GM12801 (cell line): ENCODE measurements around the gene SCAMP2.

ENCODE experiments used
- TF ChIP-seq, protein P1 (sequence below): IDR thresholded peaks from one replicate; pipeline ENCODE4 v1.5.1; 2011; ENCODE audit warnings: control low read depth; ENCODE audit not compliant: insufficient read length; ENCODE audit errors: extremely low read depth

The SCAMP2 gene

DNA sequence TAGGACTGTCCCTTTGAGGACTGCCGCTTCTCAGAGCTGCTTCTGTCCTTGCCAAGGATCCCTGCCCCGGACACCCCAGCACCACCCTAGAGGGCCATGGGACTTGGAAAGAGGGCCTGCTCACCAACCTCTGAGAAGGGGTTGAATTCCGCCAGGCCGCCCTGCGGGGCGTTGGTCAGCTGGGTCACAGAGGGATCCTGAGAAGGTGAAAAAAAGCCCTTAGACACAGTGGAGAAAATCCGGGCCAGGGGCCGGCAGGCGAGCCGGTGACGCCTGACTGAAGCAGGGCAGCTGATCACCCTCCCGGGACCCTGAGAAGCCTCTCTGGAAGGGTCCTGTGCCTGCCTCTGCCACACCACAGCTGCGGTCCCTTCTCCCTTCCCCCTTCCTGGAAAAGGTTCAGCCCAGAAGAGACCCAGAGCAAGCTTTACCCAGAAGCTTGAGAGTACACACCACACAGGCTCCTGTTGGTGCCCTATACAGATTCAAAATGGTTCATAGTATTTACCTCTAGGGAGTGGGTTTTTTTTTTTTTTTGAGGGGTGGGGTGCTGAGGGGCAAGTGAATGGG lies 18.6 kb downstream of the SCAMP2 start:
- TF ChIP-seq, protein P1, sequence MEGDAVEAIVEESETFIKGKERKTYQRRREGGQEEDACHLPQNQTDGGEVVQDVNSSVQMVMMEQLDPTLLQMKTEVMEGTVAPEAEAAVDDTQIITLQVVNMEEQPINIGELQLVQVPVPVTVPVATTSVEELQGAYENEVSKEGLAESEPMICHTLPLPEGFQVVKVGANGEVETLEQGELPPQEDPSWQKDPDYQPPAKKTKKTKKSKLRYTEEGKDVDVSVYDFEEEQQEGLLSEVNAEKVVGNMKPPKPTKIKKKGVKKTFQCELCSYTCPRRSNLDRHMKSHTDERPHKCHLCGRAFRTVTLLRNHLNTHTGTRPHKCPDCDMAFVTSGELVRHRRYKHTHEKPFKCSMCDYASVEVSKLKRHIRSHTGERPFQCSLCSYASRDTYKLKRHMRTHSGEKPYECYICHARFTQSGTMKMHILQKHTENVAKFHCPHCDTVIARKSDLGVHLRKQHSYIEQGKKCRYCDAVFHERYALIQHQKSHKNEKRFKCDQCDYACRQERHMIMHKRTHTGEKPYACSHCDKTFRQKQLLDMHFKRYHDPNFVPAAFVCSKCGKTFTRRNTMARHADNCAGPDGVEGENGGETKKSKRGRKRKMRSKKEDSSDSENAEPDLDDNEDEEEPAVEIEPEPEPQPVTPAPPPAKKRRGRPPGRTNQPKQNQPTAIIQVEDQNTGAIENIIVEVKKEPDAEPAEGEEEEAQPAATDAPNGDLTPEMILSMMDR: no peak

DNA sequence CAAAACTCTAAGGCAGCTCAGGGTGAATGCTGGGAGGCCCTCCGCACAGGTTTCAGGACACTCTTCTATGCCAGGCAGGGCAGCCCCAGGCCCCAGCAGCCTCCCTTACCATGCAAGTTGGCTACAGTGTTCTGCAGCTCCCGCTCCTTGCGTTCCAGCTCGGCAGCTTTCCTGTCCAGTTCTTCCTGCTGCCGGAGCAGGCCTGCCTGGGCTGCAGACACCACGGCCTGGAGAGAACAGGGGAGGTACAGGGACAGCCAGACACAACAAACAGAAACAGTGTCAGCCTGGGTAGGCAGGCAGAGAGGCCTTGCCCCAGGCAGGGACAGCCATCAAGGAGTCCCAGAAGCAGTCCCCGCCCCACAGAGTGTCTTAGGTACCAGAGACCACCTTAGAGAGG lies 21.2 kb downstream of the SCAMP2 start:
- TF ChIP-seq, protein P1: no peak

DNA sequence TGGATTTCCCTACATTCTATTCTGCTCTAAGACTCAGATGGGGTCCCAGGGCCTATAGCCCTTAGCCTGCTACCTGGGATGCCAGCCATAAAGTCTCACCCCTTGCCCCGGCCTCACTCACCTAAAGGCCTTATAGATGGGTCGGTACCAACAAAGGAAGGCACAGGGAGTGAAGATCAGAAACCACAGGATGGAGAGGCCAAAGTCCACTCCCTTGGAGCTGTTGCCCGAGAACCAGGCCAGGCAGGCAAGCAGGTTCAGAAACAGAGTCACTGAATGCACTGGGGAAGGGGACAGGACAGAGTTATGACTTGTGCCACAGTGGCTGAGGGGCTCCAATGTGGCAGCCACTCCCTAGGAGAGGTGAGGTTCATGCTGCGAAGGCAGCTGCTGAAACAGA lies 22.8 kb downstream of the SCAMP2 start:
- TF ChIP-seq, protein P1: no peak

DNA sequence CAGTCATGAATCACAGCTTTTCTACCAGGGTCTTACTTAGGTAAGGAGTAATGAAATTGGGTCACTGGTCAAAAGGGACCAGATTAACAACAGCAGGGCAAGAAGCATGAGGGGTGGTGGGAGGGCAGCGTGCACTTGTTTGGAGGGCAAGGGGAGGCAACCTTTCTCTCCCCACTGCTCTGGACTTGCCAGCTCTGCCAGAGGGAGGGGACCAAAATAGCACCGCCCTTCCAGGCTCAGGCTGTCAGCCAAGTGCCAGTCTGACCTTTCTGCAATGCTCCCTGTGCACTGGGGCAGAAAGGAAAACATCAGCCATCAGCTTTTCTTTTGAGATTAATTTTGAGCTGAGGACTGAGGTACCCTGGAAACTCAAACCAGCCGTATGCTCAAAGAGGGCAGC lies 25.7 kb downstream of the SCAMP2 start:
- TF ChIP-seq, protein P1: no peak

DNA sequence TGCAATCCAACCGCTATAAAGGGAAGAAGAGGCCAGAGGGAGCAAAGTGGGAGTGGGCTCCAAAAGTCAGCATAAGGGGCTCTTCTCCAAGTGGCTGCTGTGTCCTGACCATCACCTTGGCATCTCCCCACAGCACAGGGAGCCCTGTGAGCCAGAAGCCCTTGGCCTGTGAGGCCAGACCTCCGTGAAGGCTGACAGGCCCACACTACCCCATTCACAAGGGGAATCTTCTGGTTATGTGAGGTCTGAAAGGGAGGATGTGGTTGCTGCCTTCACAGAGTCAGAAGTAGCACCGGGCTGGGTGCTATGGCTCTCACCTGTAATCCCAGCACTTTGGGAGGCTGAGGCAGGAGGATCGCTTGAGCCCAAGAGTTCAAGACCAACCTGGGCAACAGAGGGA lies 27.6 kb downstream of the SCAMP2 start:
- TF ChIP-seq, protein P1: no peak

DNA sequence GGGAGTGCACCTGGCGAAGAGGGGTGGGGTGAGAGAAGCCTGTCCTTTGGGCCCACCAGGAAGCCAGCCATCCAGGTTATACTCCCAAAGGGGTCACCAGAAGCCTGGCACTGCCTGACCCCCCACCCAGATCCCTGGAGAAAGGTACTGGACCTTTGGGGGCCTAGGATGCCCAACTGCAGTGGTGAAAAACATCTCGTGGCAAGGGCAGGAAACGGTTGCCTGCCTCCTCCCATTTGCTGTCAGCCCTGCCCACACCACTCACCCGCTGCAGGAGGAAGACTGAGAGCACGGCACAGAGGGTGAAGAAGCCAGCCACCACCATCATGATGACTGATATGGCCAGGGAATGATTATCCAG lies 28.0 kb downstream of the SCAMP2 start:
- TF ChIP-seq, protein P1: no peak

DNA sequence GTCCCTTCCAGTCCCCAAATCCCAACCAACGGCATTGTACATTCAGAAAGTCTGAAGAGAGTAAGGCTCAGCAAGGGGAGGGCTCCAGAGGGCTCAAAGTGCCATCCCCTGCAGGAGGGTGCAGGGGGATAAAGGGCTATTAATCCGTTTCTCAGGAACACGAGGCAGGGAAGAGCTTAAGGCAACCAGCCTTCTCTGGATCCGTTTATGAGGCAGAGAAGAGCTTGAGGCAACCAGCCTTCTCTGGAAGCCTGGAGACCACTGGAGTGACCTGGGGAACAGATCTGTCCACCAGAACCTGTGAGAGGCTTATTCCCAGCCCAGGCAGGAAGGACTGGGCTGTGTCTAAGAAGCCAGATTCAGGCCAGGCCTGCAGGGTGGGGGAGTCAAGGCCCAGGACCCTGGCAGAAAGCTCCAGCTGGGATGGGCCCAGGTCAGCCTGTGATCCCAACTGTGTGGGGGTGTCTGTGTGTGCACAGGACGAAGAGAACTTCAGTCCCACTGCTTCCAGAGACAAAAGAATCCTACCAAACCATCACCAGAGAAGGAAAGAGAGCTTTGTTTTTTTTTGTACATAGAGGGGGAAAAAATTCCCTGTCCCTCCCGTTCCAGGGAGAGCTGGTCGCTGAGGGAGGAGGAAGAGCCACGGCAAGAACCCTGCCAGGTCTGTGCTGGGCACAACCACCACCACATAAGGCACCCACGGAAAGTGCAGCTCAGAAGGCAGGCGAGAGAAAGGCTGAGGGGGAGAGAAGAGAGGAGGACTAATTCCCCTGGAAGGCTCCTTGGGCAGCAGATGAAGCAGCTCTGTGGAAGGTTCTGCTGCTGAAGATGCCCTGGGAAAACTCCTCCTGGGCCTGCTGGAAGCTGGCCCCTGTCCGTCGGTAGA lies 28.6 kb downstream of the SCAMP2 start:
- TF ChIP-seq, protein P1: no peak
